Neural progenitor cell (in vitro differentiated cells): ENCODE data around the gene FAS. TPM values are rescaled to one million over a fixed set of nuclear protein-coding genes. Genes with fewer than 3 reads are reported as not detected.

Experiments used
- DNase-seq: peaks from one replicate; pipeline ENCODE4 v3.0.0-alpha.2; 2016; ENCODE audit warnings: low spot score
- H2AFZ ChIP-seq: fragments of 200-600 bp; sonication (generic); replicated peaks from 2 replicates; pipeline ENCODE4 v1.6.1; 2016; ENCODE audit warnings: antibody characterized with exemption
- H3F3A ChIP-seq: fragments of 200-600 bp; sonication (generic); 2 replicates; pipeline ENCODE4 v1.6.1; 2016; ENCODE audit warnings: antibody characterized with exemption, low read depth
- H3K27ac ChIP-seq: fragments of 200-600 bp; sonication (generic); 2 replicates; pipeline ENCODE4 v1.5.1; 2016; ENCODE audit warnings: mild to moderate bottlenecking
- H3K27me3 ChIP-seq: fragments of 200-600 bp; sonication (generic); 2 replicates; pipeline ENCODE4 v1.6.1; 2016; ENCODE audit warnings: mild to moderate bottlenecking, moderate library complexity
- H3K36me3 ChIP-seq: fragments of 200-600 bp; sonication (generic); 2 replicates; pipeline ENCODE4 v1.5.1; 2016
- H3K4me1 ChIP-seq: fragments of 200-600 bp; sonication (generic); 2 replicates; pipeline ENCODE4 v1.6.1; 2016; ENCODE audit warnings: mixed run types
- H3K4me2 ChIP-seq: fragments of 200-600 bp; sonication (generic); 2 replicates; pipeline ENCODE4 v1.6.1; 2016
- H3K4me3 ChIP-seq: fragments of 200-600 bp; sonication (generic); 2 replicates; pipeline ENCODE4 v1.5.1; 2016
- H3K79me2 ChIP-seq: fragments of 200-600 bp; sonication (generic); 2 replicates; pipeline ENCODE4 v1.6.1; 2016; ENCODE audit warnings: low read depth
- H3K9ac ChIP-seq: fragments of 200-600 bp; sonication (generic); 2 replicates; pipeline ENCODE4 v1.6.1; 2016
- H3K9me3 ChIP-seq: fragments of 200-600 bp; sonication (generic); 2 replicates; pipeline ENCODE4 v1.5.1; 2016; ENCODE audit warnings: low read depth
- H4K20me1 ChIP-seq: fragments of 200-600 bp; sonication (generic); 2 replicates; pipeline ENCODE4 v1.6.1; 2016; ENCODE audit warnings: low read depth
- H3K27ac Mint-ChIP-seq: 3 replicates; pipeline ENCODE4 v1.8.0; 2021; ENCODE audit warnings: mixed read lengths
- H3K27me3 Mint-ChIP-seq: 2 replicates; pipeline ENCODE4 v1.8.0; 2022; ENCODE audit warnings: low read depth, mild to moderate bottlenecking, inconsistent platforms, moderate library complexity, mixed read lengths; ENCODE audit not compliant: insufficient read depth
- H3K36me3 Mint-ChIP-seq: 3 replicates; pipeline ENCODE4 v1.8.0; 2021; ENCODE audit warnings: mixed read lengths
- H3K4me1 Mint-ChIP-seq: 3 replicates; pipeline ENCODE4 v1.8.0; 2021; ENCODE audit warnings: mixed read lengths
- H3K4me3 Mint-ChIP-seq: 3 replicates; pipeline ENCODE4 v1.8.0; 2021; ENCODE audit warnings: mild to moderate bottlenecking, moderate library complexity, mixed read lengths
- H3K9me3 Mint-ChIP-seq: 3 replicates; pipeline ENCODE4 v1.8.0; 2020; ENCODE audit warnings: mixed read lengths
- CTCF ChIP-seq: fragments of 200-600 bp; sonication (generic); IDR thresholded peaks from 2 replicates; pipeline ENCODE4 v1.5.1; 2017; ENCODE audit warnings: antibody characterized with exemption, mild to moderate bottlenecking
- EZH2 ChIP-seq: fragments of 200-600 bp; sonication (generic); IDR thresholded peaks from 2 replicates; pipeline ENCODE4 v1.6.1; 2017; ENCODE audit warnings: antibody characterized with exemption, mild to moderate bottlenecking, moderate library complexity
- EZH2phosphoT487 ChIP-seq: fragments of 200-600 bp; sonication (generic); IDR thresholded peaks from 2 replicates; pipeline ENCODE4 v1.6.1; 2017; ENCODE audit warnings: antibody characterized with exemption
- total RNA-seq: library from RNA; depleted of rRNA; stranded (reverse); fragments of >200 nt; gene quantifications from 2 replicates; pipeline ENCODE4 v1.2.3, GENCODE V29; 2015; ENCODE audit warnings: low replicate concordance

The FAS gene
- total RNA-seq, 1 donor from 2014 or later = 11.1 TPM

GRCh38 chr10:88958721-88959120 lies 31.9 kb upstream of the FAS start:
- Histone ChIP-seq H3K4me3 (no peak overlapping the region), H3K27ac (no peak overlapping the region), H3K79me2 (no peaks in the 10 kb centered on the region), H3K36me3 (no peaks in the 10 kb centered on the region), H3F3A (no peaks in the 10 kb centered on the region), H2AFZ (no peak overlapping the region), H3K27me3 (no peaks in the 10 kb centered on the region), H3K4me1 (no peaks in the 10 kb centered on the region), H4K20me1 (no peaks in the 10 kb centered on the region), H3K9ac (no peak overlapping the region), H3K9me3 (no peaks in the 10 kb centered on the region), H3K4me2 (no peak overlapping the region)
- no peak overlapping the region for H3K4me3 Mint-ChIP-seq
- H3K27me3 Mint-ChIP-seq = no peaks in the 10 kb centered on the region
- no peaks in the 10 kb centered on the region for H3K9me3 Mint-ChIP-seq
- no peaks in the 10 kb centered on the region for H3K4me1 Mint-ChIP-seq
- no peak overlapping the region for H3K27ac Mint-ChIP-seq
- no peak for DNase-seq
- TF ChIP-seq EZH2phosphoT487 (no peak), EZH2 (no peak), CTCF (no peak)
- no peaks in the 10 kb centered on the region for H3K36me3 Mint-ChIP-seq

GRCh38 chr10:88960802-88961201 lies 29.8 kb upstream of the FAS start:
- Histone ChIP-seq H2AFZ (no peak overlapping the region), H3K27ac (no peak overlapping the region), H3F3A (no peaks in the 10 kb centered on the region), H3K4me3 (no peak overlapping the region), H3K4me2 (no peak overlapping the region), H3K79me2 (no peaks in the 10 kb centered on the region), H3K9me3 (no peaks in the 10 kb centered on the region), H3K36me3 (no peaks in the 10 kb centered on the region), H3K9ac (no peak overlapping the region), H3K27me3 (no peaks in the 10 kb centered on the region), H4K20me1 (no peaks in the 10 kb centered on the region), H3K4me1 (no peaks in the 10 kb centered on the region)
- DNase-seq = no peak
- H3K4me1 Mint-ChIP-seq = no peaks in the 10 kb centered on the region
- no peak overlapping the region for H3K27ac Mint-ChIP-seq
- H3K9me3 Mint-ChIP-seq = no peaks in the 10 kb centered on the region
- TF ChIP-seq EZH2 (no peak), CTCF (no peak), EZH2phosphoT487 (no peak)
- H3K36me3 Mint-ChIP-seq = no peaks in the 10 kb centered on the region
- H3K4me3 Mint-ChIP-seq = no peak overlapping the region
- no peaks in the 10 kb centered on the region for H3K27me3 Mint-ChIP-seq

- H3K36me3 ChIP-seq = no peaks in the 10 kb centered on the region
- no peaks in the 10 kb centered on the region for H3K4me1 ChIP-seq
These were observed 29.3 kb upstream of the FAS start for GRCh38 chr10:88961266-88961665.

More at GRCh38 chr10:88961266-88961665, 29.3 kb upstream of the FAS start:
- DNase-seq = no peak
- Histone ChIP-seq H4K20me1 (no peaks in the 10 kb centered on the region), H3K9me3 (no peaks in the 10 kb centered on the region), H2AFZ (no peak overlapping the region), H3F3A (no peaks in the 10 kb centered on the region), H3K27me3 (no peaks in the 10 kb centered on the region), H3K9ac (no peak overlapping the region), H3K4me2 (no peak overlapping the region), H3K4me3 (no peak overlapping the region), H3K79me2 (no peaks in the 10 kb centered on the region), H3K27ac (no peak overlapping the region)
- Mint-ChIP-seq H3K4me3 (no peak overlapping the region), H3K36me3 (no peaks in the 10 kb centered on the region), H3K4me1 (no peaks in the 10 kb centered on the region), H3K27ac (no peak overlapping the region), H3K9me3 (no peaks in the 10 kb centered on the region), H3K27me3 (no peaks in the 10 kb centered on the region)
- TF ChIP-seq EZH2phosphoT487 (no peak), CTCF (no peak), EZH2 (no peak)
